Suprapubic skin (tissue), 4 donors: ENCODE results near the gene CALML6. TPM values are rescaled to one million over a fixed set of nuclear protein-coding genes. Genes with fewer than 3 reads are reported as not detected.

Experiments
- DNase-seq, 2 donors: peaks; one replicate each; pipeline ENCODE4 v3.0.0-alpha.2; 2019; ENCODE audit warnings: low spot score in 2 of 2
- H3K27ac ChIP-seq: fragments of 200-600 bp; sonication (generic); one replicate; pipeline ENCODE4 v1.5.1; 2019
- H3K27me3 ChIP-seq: fragments of 200-600 bp; sonication (generic); one replicate; pipeline ENCODE4 v1.5.1; 2019
- H3K36me3 ChIP-seq: fragments of 200-600 bp; sonication (generic); one replicate; pipeline ENCODE4 v1.5.1; 2019
- H3K4me1 ChIP-seq: fragments of 200-600 bp; sonication (generic); one replicate; pipeline ENCODE4 v1.5.1; 2019
- H3K4me3 ChIP-seq: fragments of 200-600 bp; sonication (generic); one replicate; pipeline ENCODE4 v1.5.1; 2019; ENCODE audit warnings: mild to moderate bottlenecking
- H3K9me3 ChIP-seq: fragments of 200-600 bp; sonication (generic); one replicate; pipeline ENCODE4 v1.5.1; 2019
- CTCF ChIP-seq, 2 donors: fragments of 200-600 bp in 1 of 2; fragments of 450-650 bp in 1 of 2; sonication (generic) in 1 of 2; IDR thresholded peaks; one replicate each; pipeline ENCODE4 v1.5.1; 2016 to 2019; ENCODE audit warnings: antibody characterized with exemption in 2 of 2, mild to moderate bottlenecking in 1 of 2, moderate library complexity in 1 of 2
- EP300 ChIP-seq: sonication (generic); formaldehyde crosslinking; IDR thresholded peaks from one replicate; pipeline ENCODE4 v1.6.1; 2017; ENCODE audit warnings: antibody characterized with exemption
- POLR2A ChIP-seq, 2 donors: fragments of 450-650 bp; IDR thresholded peaks; one replicate each; pipeline ENCODE4 v1.6.1; 2017; ENCODE audit warnings: antibody characterized with exemption in 2 of 2, mild to moderate bottlenecking in 2 of 2, moderate library complexity in 2 of 2
- POLR2AphosphoS5 ChIP-seq, 3 donors: sonication (generic); formaldehyde crosslinking; IDR thresholded peaks; one replicate each; pipeline ENCODE4 v1.6.1; 2017; ENCODE audit warnings: antibody characterized with exemption in 3 of 3
- WGBS: methylation state at CpG from one replicate; pipeline ENCODE4 v1.1.5; 2018; 5-methylcytosine and 5-hydroxymethylcytosine counted together
- total RNA-seq, 4 donors: library from RNA; depleted of rRNA; stranded (reverse); fragments of >200 nt; gene quantifications; one replicate each; pipeline ENCODE4 v1.1.0, GENCODE V29; 2016

CALML6 gene
- total RNA-seq, 4 donors from 2014 or later: 0.30 to 3.3 (median 0.81) TPM; not detected in 1

GRCh38 chr1:1946540-1946939 lies 31.5 kb downstream of the CALML6 start:
- no peak for DNase-seq
- TF ChIP-seq POLR2AphosphoS5 (IDR thresholded peaks at IDR 0.05) (no peak), POLR2A (IDR thresholded peaks at IDR 0.05) (no peak), CTCF (IDR thresholded peaks at IDR 0.05) (no peak), EP300 (no peak)
- Histone ChIP-seq H3K4me3 (no peak overlapping the region), H3K4me1 (peaks cover 26% of the 10 kb centered on the region), H3K27ac (no peak overlapping the region), H3K27me3 (peaks cover 13% of the 10 kb centered on the region), H3K9me3 (no peaks in the 10 kb centered on the region), H3K36me3 (no peaks in the 10 kb centered on the region)
- 20% methylated on average over 1 of the region's 11 CpGs for WGBS

GRCh38 chr1:1947493-1947892 lies 32.4 kb downstream of the CALML6 start:
- H3K27ac ChIP-seq: no peak overlapping the region
- TF ChIP-seq POLR2AphosphoS5 (IDR thresholded peaks at IDR 0.05) (no peak), POLR2A (IDR thresholded peaks at IDR 0.05) (no peak), EP300 (no peak), CTCF (IDR thresholded peaks at IDR 0.05) (no peak)

GRCh38 chr1:1948783-1949182 lies 33.7 kb downstream of the CALML6 start:
- no peak for DNase-seq
- H3K4me3 ChIP-seq: no peak overlapping the region
- H3K27me3 ChIP-seq: no peaks in the 10 kb centered on the region
- 62% methylated on average over 1 of the region's 1 CpG for WGBS
- H3K36me3 ChIP-seq: no peaks in the 10 kb centered on the region
- peaks cover 12% of the 10 kb centered on the region for H3K4me1 ChIP-seq
- no peak for TF ChIP-seq EP300
- H3K9me3 ChIP-seq: no peaks in the 10 kb centered on the region
- H3K27ac ChIP-seq: no peak overlapping the region

More at GRCh38 chr1:1947493-1947892, 32.4 kb downstream of the CALML6 start:
- no peak overlapping the region for H3K4me3 ChIP-seq
- 61% methylated on average over 4 of the region's 14 CpGs for WGBS
- no peak for DNase-seq
- peaks cover 4% of the 10 kb centered on the region for H3K27me3 ChIP-seq
- no peaks in the 10 kb centered on the region for H3K36me3 ChIP-seq
- no peaks in the 10 kb centered on the region for H3K9me3 ChIP-seq
- peaks cover 25% of the 10 kb centered on the region for H3K4me1 ChIP-seq

- TF ChIP-seq CTCF (IDR thresholded peaks at IDR 0.05) (no peak), POLR2A (IDR thresholded peaks at IDR 0.05) (no peak), EP300 (no peak), POLR2AphosphoS5 (IDR thresholded peaks at IDR 0.05) (no peak)
- no peaks in the 10 kb centered on the region for H3K36me3 ChIP-seq
- H3K27me3 ChIP-seq: no peaks in the 10 kb centered on the region
- H3K4me1 ChIP-seq: peaks cover 6% of the 10 kb centered on the region
- no peaks in the 10 kb centered on the region for H3K9me3 ChIP-seq
- H3K4me3 ChIP-seq: no peak overlapping the region
- H3K27ac ChIP-seq: no peak overlapping the region
- 79% methylated on average over 5 of the region's 5 CpGs for WGBS
- no peak for DNase-seq
Observed at GRCh38 chr1:1950940-1951339, 35.9 kb downstream of the CALML6 start.

- Histone ChIP-seq H3K27ac (no peak overlapping the region), H3K36me3 (no peaks in the 10 kb centered on the region), H3K4me3 (no peak overlapping the region), H3K9me3 (no peaks in the 10 kb centered on the region), H3K27me3 (peaks cover 13% of the 10 kb centered on the region), H3K4me1 (no peaks in the 10 kb centered on the region)
- 89% methylated on average over 8 of the region's 9 CpGs for WGBS
- no peak for DNase-seq
- TF ChIP-seq POLR2A (IDR thresholded peaks at IDR 0.05) (no peak), CTCF (IDR thresholded peaks at IDR 0.05) (no peak), POLR2AphosphoS5 (IDR thresholded peaks at IDR 0.05) (no peak), EP300 (no peak)
Observed at GRCh38 chr1:1954015-1954414, 39.0 kb downstream of the CALML6 start.

GRCh38 chr1:1954831-1955441 lies 39.9 kb downstream of the CALML6 start:
- no peak for DNase-seq
- 93% methylated on average over 39 of the region's 46 CpGs for WGBS
- H3K36me3 ChIP-seq: no peaks in the 10 kb centered on the region
- peaks cover 5% of the 10 kb centered on the region for H3K4me1 ChIP-seq
- peaks cover 20% of the 10 kb centered on the region for H3K27me3 ChIP-seq
- TF ChIP-seq POLR2AphosphoS5 (IDR thresholded peaks at IDR 0.05): no peak
- TF ChIP-seq POLR2A (IDR thresholded peaks at IDR 0.05): no peak
- no peak for TF ChIP-seq EP300
- no peak for TF ChIP-seq CTCF (IDR thresholded peaks at IDR 0.05)
- no peak overlapping the region for H3K4me3 ChIP-seq
- no peaks in the 10 kb centered on the region for H3K9me3 ChIP-seq
- no peak overlapping the region for H3K27ac ChIP-seq
